GM12892 (cell line): ENCODE data around the gene TMEM266.

ENCODE experiments used
- POLR2A ChIP-seq: IDR thresholded peaks from 2 replicates; pipeline ENCODE4 v1.6.1; 2011; ENCODE audit warnings: low read depth, low read length, control low read depth
- POLR2AphosphoS5 ChIP-seq: IDR thresholded peaks from 2 replicates; pipeline ENCODE4 v1.6.1; 2011; ENCODE audit warnings: low read depth, low read length, control low read depth
- TAF1 ChIP-seq: IDR thresholded peaks from 2 replicates; pipeline ENCODE4 v1.6.1; 2011; ENCODE audit warnings: low read depth, mild to moderate bottlenecking, control low read depth, low read length, borderline replicate concordance

GRCh38 chr15:76060118-76060989 is 569 bp downstream of the TMEM266 start:
- no peak for TF ChIP-seq TAF1
- no peak for TF ChIP-seq POLR2A
- no peak for TF ChIP-seq POLR2AphosphoS5
